Neural cell (in vitro differentiated cells): ENCODE measurements around the gene OSBPL2.

Source experiments
- EP300 ChIP-seq: fragments of 450-650 bp; conservative IDR thresholded peaks from 2 replicates; pipeline ENCODE4 v1.6.1; 2014; ENCODE audit warnings: antibody characterized with exemption, mild to moderate bottlenecking, moderate library complexity; ENCODE audit not compliant: poor library complexity, severe bottlenecking
- MXI1 ChIP-seq: fragments of 450-650 bp; conservative IDR thresholded peaks from 2 replicates; pipeline ENCODE4 v1.6.1; 2014; ENCODE audit warnings: antibody characterized with exemption, mild to moderate bottlenecking; ENCODE audit not compliant: poor library complexity, severe bottlenecking
- POLR2AphosphoS5 ChIP-seq: IDR thresholded peaks from 2 replicates; pipeline ENCODE4 v1.6.1; 2012
- RAD21 ChIP-seq: fragments of 450-650 bp; conservative IDR thresholded peaks from 2 replicates; pipeline ENCODE4 v1.6.1; 2014; ENCODE audit warnings: antibody characterized with exemption, mild to moderate bottlenecking, moderate library complexity
- TAF1 ChIP-seq: IDR thresholded peaks from 2 replicates; pipeline ENCODE4 v1.6.1; 2012; ENCODE audit warnings: low read depth
- TF ChIP-seq, protein P1 (sequence below): fragments of 450-650 bp; IDR thresholded peaks from 2 replicates; pipeline ENCODE4 v1.5.1; 2014; ENCODE audit warnings: antibody characterized with exemption, mild to moderate bottlenecking, moderate library complexity; ENCODE audit not compliant: poor library complexity, severe bottlenecking

DNA sequence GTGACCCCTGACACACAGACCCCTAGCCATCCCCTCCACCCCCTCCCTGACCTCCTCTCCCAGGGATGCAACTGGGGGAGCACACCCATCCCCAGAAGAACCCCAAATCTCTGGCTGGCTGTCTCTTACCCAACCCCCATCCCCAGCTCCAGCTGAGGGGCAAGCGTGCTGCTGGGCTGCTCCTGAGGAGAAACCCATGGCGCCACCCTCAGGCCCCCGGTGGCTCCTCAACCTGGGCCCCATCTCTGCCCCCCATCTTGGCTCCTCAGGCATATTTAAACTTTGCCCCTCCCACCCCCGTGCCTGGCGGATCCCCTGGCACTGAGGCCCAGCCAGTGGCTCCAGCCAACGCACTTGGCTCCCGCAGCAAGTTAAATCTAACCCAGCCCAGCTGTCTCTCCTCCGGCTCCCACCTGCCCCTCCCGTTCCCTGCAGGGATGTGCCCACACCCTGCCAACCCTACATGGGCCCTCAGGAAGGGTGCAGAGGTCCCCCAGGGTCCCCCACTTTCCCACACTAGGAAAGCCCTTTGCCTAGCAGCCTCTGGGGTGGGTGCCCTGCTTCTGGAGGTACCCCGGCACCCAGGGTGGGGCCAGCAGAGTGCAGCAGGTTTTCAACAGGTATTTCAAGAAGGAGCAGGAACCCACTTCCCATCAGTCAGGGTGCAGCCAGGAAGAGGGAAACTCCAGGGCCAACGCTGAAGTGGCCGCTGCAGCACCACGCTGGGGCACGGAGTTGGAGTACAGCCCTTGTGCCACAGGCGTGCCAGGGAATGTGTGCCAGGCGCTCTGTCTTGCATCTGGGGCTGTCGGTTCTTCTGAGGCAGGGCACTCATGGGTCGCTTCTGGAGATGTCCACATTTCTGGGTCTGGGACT is 5.3 kb upstream of the OSBPL2 start:
- TF ChIP-seq, protein P1, sequence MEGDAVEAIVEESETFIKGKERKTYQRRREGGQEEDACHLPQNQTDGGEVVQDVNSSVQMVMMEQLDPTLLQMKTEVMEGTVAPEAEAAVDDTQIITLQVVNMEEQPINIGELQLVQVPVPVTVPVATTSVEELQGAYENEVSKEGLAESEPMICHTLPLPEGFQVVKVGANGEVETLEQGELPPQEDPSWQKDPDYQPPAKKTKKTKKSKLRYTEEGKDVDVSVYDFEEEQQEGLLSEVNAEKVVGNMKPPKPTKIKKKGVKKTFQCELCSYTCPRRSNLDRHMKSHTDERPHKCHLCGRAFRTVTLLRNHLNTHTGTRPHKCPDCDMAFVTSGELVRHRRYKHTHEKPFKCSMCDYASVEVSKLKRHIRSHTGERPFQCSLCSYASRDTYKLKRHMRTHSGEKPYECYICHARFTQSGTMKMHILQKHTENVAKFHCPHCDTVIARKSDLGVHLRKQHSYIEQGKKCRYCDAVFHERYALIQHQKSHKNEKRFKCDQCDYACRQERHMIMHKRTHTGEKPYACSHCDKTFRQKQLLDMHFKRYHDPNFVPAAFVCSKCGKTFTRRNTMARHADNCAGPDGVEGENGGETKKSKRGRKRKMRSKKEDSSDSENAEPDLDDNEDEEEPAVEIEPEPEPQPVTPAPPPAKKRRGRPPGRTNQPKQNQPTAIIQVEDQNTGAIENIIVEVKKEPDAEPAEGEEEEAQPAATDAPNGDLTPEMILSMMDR = no peak
- TF ChIP-seq TAF1 = no peak
- no peak for TF ChIP-seq POLR2AphosphoS5
- no peak for TF ChIP-seq MXI1
- TF ChIP-seq EP300 = no peak
- TF ChIP-seq RAD21 = no peak
